Esophagus muscularis mucosa (tissue), 4 donors: ENCODE data around the gene AKAP13.
"Not testable (repeated sequence)": the region's sequence is repeated elsewhere in the genome, so short reads cannot be mapped to it uniquely, and the experiment has no call there.

ENCODE experiments used
- CTCF ChIP-seq, 3 experiments: fragments of 200-600 bp in 2 of 3; fragments of 450-650 bp in 1 of 3; sonication (generic) in 2 of 3; IDR thresholded peaks; one replicate each; pipeline ENCODE4 v1.5.1; 2017 to 2019; ENCODE audit warnings: antibody characterized with exemption in 3 of 3, mild to moderate bottlenecking in 2 of 3, moderate library complexity in 1 of 3
- EP300 ChIP-seq: sonication (generic); formaldehyde crosslinking; IDR thresholded peaks from one replicate; pipeline ENCODE4 v1.6.1; 2017; ENCODE audit warnings: antibody characterized with exemption
- POLR2A ChIP-seq: fragments of 450-650 bp; IDR thresholded peaks from one replicate; pipeline ENCODE4 v1.6.1; 2017; ENCODE audit warnings: antibody characterized with exemption, moderate library complexity, mild to moderate bottlenecking, low read depth

- TF ChIP-seq CTCF (IDR thresholded peaks at IDR 0.05); POLR2A; EP300: not testable (repeated sequence)
Measured at GRCh38 chr15:85484923-85485322, 104.5 kb downstream of the AKAP13 start.
